Activated effector memory CD4-positive, alpha-beta T cell treated with Interleukin-2 at 50 U/mL for 16 hours (primary cell): Measurements from ENCODE around the gene MARCHF3.
"Not testable (repeated sequence)": the region's sequence is repeated elsewhere in the genome, so short reads cannot be mapped to it uniquely, and the experiment has no call there.

Source experiments
- DNase-seq: peaks from one replicate; pipeline ENCODE4 v3.0.0-alpha.2; 2020

The MARCHF3 gene

GRCh38 chr5:126948011-126948355 is 82.4 kb downstream of the MARCHF3 start:
- DNase-seq = no peak

DNA sequence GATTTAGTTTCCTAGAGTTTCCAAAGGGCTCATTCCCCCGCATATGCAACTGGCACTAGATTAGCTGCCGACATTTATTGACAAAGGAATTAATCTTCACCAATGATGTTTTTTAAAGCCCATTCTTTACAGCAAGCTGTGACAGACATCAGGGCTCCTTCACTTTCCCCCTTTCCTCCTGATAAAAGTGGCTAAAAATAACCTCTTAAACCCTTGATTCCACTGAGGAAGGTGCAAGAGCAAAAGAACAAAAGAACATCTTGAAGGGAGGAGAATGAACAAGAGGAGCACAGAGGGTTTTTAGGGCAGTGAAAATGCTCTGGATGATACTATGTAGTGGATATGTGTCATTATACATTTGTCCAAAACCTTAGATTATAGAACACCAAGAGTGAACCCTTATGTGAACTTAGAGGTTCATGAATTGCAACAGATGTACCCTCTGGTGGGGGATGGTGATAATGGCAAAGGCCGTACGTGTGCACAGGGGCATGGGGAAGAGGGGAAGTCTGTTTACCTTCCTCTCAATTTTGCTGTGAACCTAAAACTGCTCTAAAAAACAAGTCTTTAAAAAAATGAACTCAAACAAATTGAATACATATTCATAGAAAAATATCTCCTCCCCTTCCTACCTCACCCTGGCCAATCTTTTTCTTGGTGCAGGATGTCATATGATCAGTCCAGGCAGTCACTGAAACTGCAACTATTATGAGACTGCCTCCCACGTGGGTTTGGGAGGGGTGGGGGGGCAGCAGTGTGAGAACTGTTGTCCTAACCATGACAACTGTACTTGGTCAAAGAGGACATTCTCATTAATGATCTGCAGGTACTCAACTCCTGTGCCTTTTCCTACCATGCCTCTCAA is 83.0 kb downstream of the MARCHF3 start:
- no peak for DNase-seq

DNA sequence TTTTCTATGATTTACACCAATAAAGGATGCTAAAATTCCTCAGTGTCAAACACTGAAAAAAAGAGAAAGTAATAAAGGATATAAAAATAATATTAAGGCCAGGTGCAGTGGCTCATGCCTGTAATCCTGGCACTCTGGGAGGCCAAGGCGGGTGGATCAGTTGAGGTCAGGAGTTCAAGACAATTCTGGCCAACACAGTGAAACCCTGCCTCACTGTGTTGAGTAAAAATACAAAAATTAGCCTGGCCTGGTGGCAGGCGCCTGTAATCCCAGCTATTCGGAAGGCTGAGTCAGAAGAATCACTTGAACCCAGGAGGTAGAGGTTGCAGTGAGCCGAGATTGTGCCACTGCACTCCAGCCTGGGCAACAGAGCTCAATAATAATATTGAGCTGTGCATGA is 87.5 kb downstream of the MARCHF3 start:
- DNase-seq = not testable (repeated sequence)

- no peak for DNase-seq
These were observed 89.0 kb downstream of the MARCHF3 start for GRCh38 chr5:126941403-126941802.

GRCh38 chr5:126939887-126940286 is 90.5 kb downstream of the MARCHF3 start:
- no peak for DNase-seq

DNA sequence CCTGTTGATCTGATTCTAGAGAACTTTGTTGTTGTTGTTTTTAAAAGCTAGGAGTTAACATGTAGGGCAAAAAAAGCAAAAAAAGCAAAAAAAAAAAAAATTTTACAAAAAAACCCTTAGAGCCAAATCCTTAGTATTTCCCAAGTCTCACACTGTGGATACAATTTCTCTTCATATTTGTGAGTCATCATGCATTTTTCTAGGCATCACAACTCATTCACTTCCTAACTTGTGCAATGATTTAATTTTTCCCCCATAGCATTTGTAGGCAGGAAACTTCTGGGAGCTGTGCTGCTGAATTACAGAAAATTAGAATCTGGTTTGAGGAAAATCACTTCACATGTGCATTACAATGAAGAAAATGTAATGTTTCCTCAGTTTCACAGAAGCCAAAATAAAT is 91.9 kb downstream of the MARCHF3 start:
- DNase-seq = no peak

GRCh38 chr5:126937771-126938170 is 92.6 kb downstream of the MARCHF3 start:
- no peak for DNase-seq

DNA sequence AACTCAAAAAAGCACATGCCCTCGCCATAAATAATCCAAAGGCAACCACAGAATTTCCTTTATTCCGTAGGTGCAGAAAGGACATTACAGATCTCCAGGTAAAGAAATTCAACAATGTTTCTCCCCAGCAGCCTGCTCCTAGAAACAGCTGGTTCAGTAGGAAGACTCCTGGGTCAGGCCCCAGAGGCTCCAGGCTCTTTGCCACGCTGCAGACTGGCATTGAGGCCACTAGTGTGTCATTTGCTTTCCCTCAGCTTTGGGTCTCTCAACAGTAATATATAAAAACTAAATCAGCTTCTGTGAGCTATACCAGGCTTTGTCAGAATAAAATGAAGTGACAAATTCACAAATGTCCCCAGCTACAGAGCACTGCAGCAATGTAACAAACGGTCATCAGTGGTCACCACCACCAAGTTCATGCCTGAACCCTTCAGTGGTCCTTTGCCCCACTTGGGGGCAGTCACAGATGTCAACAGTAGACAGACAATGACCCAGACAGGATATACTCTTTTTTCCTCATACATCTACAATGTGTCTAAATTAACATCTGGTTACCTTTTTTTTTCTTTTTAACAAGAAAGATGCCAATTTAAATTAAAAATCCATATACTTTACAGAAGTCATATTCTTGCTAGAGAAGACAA is 93.5 kb downstream of the MARCHF3 start:
- no peak for DNase-seq

DNA sequence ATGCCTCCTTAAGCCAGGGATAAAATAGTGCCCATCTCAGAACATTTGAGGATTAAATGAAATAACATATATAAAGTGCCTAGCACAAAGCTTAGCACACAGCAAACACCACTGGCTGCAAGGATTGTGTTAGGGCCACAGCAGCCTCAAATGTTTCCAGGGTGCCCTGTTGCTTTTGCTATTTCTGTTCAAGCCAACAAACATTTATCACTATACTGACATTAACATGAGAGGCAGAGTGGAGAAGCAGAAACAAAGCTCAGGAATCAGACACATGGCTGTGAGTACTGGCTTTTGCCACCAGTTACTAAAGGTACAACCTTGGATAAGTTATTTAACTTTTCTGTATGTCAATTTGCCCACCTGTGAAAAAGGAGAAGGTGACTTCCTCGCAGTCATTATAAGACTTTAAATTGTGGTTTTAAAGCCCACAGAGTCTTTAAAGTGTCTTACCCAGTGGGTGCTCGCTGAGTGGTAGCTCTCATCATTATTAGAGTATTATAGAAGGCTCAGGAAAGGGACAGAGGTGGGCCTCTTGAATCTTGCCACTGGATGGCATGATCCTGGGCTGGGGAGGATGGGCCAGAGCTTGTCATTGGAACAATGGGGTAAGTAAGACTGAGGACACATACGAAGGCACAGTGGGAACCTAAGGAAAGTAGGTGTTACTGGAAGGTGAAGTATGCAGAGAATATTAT is 98.2 kb downstream of the MARCHF3 start:
- no peak for DNase-seq

GRCh38 chr5:126928041-126928440 is 102.3 kb downstream of the MARCHF3 start:
- DNase-seq = no peak

GRCh38 chr5:126927429-126927828 is 102.9 kb downstream of the MARCHF3 start:
- DNase-seq = no peak

- DNase-seq = no peak
These were observed 104.2 kb downstream of the MARCHF3 start for GRCh38 chr5:126926187-126926586.

- no peak for DNase-seq
These were observed 104.9 kb downstream of the MARCHF3 start for GRCh38 chr5:126925482-126925881.

GRCh38 chr5:126924331-126925033 is 105.9 kb downstream of the MARCHF3 start:
- DNase-seq = no peak

GRCh38 chr5:126921241-126922091 is 108.9 kb downstream of the MARCHF3 start:
- no peak for DNase-seq

DNA sequence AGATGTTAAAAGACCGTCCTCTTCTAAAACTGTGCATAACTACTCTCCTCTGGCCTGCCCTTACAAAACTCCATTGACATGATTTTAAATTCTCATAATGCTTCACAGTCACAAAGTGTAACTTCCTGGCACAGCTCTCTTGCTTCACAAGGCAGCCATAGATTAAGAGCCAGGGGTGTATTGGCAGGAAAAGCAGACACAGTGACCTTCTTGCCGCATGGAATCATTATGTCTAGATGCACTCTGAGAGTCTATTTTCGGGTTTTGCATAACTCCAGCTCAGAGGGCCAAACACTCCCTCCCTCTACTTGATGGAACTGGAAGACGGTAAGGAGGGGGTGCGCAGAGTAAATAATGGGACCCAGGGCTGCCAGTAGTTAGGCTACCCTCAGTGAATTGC is 110.1 kb downstream of the MARCHF3 start:
- no peak for DNase-seq

DNA sequence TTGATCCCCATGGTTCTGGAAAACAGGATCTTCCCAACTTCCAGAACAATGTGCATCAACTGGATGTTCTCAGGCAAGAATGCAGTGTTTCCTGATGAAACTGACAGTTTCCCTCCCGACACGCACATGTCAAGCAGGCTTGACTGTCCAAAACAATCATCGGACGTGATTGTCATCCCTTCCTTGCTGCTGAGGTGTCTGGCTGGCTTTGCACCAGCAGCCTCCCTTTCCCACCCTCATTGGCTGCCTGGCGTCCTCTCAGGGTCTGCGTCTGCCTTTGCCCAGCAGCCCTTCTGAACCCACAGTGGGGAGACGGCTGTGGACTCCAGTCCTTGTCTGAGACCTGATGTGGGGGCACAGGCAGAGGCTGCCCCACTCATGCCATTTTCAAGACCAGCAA is 110.8 kb downstream of the MARCHF3 start:
- DNase-seq = no peak

DNA sequence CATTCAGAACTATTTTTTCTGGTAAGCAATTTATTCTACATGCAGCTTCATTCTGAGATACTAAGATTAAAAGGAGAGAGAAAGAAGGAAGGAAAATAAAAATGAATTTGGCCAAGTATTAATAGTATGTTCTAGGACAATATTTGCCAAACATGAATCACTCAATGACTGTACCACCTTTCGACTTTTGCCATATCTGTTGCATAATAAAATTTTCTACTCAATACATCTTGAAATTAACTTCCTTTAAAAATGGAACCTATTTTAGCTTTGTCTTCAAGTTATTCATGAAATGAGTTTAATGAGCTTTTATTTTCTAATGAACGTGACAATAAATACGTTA is 111.8 kb downstream of the MARCHF3 start:
- no peak for DNase-seq

- DNase-seq = no peak
These were observed 112.3 kb downstream of the MARCHF3 start for GRCh38 chr5:126917918-126918614.

DNA sequence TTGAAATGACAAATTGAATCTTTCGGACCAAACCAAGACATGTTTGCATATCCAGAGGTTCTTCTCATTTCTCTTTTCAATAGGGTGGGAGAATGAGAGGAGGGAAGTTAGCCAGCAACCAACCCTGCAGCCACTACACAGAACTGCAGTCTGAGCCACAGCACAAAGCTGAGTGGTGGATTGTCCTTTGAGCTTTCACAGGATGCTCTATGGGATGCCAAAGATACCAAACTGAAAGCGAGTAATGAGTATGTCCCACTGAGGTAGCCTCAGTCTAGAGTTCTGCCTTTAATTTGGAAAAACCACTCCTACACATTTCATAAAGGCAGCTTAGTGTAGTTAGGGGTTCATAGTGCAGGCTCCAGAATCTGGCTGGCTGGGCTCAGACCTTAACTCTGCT is 114.9 kb downstream of the MARCHF3 start:
- DNase-seq = no peak

GRCh38 chr5:126914801-126915436 is 115.4 kb downstream of the MARCHF3 start:
- no peak for DNase-seq
